Nephron progenitor cell (in vitro differentiated cells): ENCODE measurements around the gene PARD3B.
A peak's percentile ranks its signal among the peaks of the same experiment; 100 is the strongest.

Source experiments
- DNase-seq: peaks from one replicate; pipeline ENCODE4 v3.0.0; 2021
- H3K27ac Mint-ChIP-seq: 2 replicates; pipeline ENCODE4 v1.8.0; 2021; ENCODE audit warnings: mild to moderate bottlenecking, moderate library complexity, mixed read lengths
- H3K27me3 Mint-ChIP-seq: 2 replicates; pipeline ENCODE4 v1.8.0; 2021; ENCODE audit warnings: mild to moderate bottlenecking, low read depth, mixed read lengths; ENCODE audit not compliant: poor library complexity
- H3K36me3 Mint-ChIP-seq: 2 replicates; pipeline ENCODE4 v1.8.0; 2021; ENCODE audit warnings: low read depth, mixed read lengths
- H3K4me1 Mint-ChIP-seq: 2 replicates; pipeline ENCODE4 v1.8.0; 2021; ENCODE audit warnings: mixed read lengths
- H3K4me3 Mint-ChIP-seq: 2 replicates; pipeline ENCODE4 v1.8.0; 2021; ENCODE audit warnings: mild to moderate bottlenecking, moderate library complexity, mixed read lengths
- H3K9me3 Mint-ChIP-seq: 2 replicates; pipeline ENCODE4 v1.8.0; 2021; ENCODE audit warnings: mild to moderate bottlenecking, moderate library complexity, mixed read lengths
- TF ChIP-seq, protein P1 (sequence below): fragments of 200-600 bp; sonication (generic); IDR thresholded peaks from 2 replicates; pipeline ENCODE4 v1.5.0; 2021; ENCODE audit warnings: antibody characterized with exemption

Gene PARD3B

DNA sequence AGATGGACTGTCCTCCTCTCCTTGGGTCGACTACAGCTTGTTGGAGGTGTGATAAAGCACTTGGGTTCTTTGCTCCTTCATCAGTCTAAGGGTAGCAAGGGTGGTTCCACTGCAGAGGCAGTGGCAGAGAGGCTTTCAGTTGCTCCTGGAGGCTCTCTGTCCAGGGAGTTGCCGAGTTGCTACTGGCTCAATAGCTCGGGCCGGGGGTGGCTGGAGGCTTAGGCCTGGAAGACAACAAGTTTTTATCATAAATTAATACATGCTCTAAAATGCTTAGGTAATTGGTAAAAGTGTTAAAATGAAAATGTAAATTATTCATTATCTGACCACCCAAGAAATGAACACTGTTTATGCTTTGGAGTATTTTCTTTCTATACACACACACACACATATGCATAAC is 975.0 kb downstream of the PARD3B start:
- Mint-ChIP-seq H3K27ac (no peak overlapping the region), H3K9me3 (no peaks in the 10 kb centered on the region), H3K4me1 (no peaks in the 10 kb centered on the region)

DNA sequence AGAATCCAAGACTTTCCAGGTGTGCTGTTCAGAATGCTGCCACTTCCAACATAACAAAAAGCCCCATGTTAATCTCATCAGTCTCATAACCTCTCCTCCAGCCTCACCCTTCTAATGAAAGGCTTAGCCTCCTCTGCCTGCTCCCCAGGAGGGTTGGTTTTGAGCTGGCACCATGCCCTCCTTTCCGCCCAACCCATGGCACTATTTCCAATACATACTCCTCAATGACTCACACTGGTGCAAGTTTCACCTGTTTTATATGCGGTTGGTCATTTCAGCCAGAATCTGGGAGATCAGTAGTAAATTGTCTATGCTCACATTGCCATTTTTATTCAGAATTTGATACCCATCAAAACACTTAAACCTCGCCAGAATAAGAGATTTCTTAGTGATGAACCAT is 979.4 kb downstream of the PARD3B start:
- Mint-ChIP-seq H3K27ac (no peak overlapping the region), H3K9me3 (no peaks in the 10 kb centered on the region), H3K36me3 (no peaks in the 10 kb centered on the region), H3K4me3 (no peak overlapping the region), H3K27me3 (peaks cover 3% of the 10 kb centered on the region), H3K4me1 (peaks cover 8% of the 10 kb centered on the region)
- TF ChIP-seq, protein P1, sequence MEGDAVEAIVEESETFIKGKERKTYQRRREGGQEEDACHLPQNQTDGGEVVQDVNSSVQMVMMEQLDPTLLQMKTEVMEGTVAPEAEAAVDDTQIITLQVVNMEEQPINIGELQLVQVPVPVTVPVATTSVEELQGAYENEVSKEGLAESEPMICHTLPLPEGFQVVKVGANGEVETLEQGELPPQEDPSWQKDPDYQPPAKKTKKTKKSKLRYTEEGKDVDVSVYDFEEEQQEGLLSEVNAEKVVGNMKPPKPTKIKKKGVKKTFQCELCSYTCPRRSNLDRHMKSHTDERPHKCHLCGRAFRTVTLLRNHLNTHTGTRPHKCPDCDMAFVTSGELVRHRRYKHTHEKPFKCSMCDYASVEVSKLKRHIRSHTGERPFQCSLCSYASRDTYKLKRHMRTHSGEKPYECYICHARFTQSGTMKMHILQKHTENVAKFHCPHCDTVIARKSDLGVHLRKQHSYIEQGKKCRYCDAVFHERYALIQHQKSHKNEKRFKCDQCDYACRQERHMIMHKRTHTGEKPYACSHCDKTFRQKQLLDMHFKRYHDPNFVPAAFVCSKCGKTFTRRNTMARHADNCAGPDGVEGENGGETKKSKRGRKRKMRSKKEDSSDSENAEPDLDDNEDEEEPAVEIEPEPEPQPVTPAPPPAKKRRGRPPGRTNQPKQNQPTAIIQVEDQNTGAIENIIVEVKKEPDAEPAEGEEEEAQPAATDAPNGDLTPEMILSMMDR = no peak
- no peak for DNase-seq

More for the DNA sequence above, 975.0 kb downstream of the PARD3B start:
- Mint-ChIP-seq H3K36me3 (no peaks in the 10 kb centered on the region), H3K4me3 (no peak overlapping the region), H3K27me3 (peaks cover 3% of the 10 kb centered on the region)
- TF ChIP-seq, protein P1 = no peak
- DNase-seq = no peak

DNA sequence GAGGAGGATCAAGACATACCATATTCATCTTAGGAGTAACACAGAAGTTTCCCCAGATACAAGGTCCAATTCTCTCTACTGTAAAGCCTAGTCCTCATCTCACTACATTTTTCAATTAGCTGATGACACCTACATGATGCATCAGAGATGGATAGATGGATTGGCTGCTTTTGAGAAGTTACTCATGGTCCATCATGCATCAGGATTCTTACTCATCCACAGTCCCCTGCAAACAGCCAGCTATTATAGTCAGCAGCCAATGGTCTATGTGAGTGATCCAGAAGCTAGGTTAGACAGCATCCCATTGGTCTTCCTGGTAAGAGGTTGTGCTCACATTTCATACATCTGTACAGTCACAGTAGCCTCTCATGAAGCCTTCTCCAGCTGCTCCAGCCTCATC is 982.5 kb downstream of the PARD3B start:
- no peaks in the 10 kb centered on the region for H3K9me3 Mint-ChIP-seq
- H3K36me3 Mint-ChIP-seq = no peaks in the 10 kb centered on the region
- TF ChIP-seq, protein P1 = no peak
- no peak for DNase-seq
- H3K4me3 Mint-ChIP-seq = no peak overlapping the region
- peaks cover 3% of the 10 kb centered on the region for H3K27me3 Mint-ChIP-seq
- H3K4me1 Mint-ChIP-seq = peaks cover 32% of the 10 kb centered on the region
- H3K27ac Mint-ChIP-seq = peak overlapping the region; percentile 5

DNA sequence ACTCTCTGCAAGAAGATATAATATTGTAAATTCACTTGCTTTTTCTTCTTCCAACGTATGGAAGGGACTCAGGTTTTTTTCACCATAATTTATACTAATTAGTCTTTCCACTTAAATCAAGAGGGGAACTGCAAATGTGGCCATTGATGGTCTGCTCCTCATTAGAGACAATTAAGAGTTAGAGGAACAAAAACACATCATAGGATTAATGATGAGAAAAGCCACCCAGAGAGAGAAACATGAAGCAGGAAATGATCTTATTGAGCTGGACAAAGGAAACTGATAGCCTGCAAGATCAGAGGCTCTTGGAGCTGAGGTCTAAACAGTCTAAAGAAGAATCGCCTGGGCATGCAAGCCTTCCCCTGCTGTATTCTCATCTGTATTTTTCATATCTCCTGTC is 985.8 kb downstream of the PARD3B start:
- H3K27me3 Mint-ChIP-seq = no peaks in the 10 kb centered on the region
- DNase-seq = no peak
- peak overlapping the region; percentile 34 for H3K27ac Mint-ChIP-seq
- peaks cover 51% of the 10 kb centered on the region for H3K4me1 Mint-ChIP-seq
- TF ChIP-seq, protein P1 = no peak
- H3K36me3 Mint-ChIP-seq = no peaks in the 10 kb centered on the region
- H3K9me3 Mint-ChIP-seq = no peaks in the 10 kb centered on the region
- no peak overlapping the region for H3K4me3 Mint-ChIP-seq

DNA sequence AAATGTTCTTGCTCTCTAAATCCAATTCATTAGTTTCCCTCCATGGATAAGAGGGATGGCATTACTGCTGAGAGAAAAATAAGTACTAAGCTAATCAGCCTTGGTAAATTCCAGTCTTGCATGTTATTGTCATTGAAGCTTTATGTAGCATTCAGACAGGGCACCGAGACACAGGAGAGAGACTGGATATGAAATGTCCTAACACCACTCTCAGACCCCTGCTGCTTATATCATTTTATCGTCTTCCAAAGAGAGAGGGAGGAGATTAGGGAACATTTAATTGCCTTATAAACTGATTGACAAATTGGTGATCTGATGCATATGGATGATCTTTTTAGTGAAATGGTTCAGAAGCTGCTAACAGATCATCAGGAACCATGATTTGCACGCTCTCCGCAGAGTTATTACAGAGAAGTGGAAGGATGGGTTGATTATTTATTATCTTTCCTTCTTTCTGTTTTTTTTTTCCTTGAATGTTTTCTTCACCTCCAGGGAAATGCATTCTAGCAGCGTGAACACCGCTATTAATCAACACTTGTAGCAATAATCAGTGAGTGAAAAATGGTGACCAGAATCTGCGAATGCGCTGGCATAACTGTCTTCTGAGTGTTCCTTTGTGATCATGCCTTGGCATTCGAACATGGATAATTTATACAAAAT is 986.3 kb downstream of the PARD3B start:
- TF ChIP-seq, protein P1 = no peak
- H3K4me1 Mint-ChIP-seq = peaks cover 57% of the 10 kb centered on the region
- H3K36me3 Mint-ChIP-seq = no peaks in the 10 kb centered on the region
- no peak overlapping the region for H3K4me3 Mint-ChIP-seq
- no peaks in the 10 kb centered on the region for H3K27me3 Mint-ChIP-seq
- no peak for DNase-seq
- H3K27ac Mint-ChIP-seq = peak overlapping the region; percentile 47
- H3K9me3 Mint-ChIP-seq = no peaks in the 10 kb centered on the region

DNA sequence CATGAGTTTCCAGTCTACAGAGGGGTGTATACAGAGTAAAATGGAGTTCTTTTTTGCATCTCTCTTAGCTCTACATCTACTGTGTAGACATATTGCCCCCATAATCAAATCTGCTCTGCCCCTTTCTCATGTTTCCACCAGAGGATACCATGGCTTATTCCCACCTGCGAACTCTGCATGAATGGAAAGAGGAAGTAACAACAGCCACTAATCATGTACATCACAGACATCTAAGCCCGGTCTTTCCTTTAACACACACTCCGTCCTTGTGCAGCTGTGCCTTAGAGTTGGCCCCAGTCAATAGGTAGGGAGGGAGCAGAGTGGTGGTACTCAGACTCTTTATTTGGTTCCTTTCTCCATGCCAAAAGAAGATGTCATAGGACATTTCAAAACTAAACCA is 989.7 kb downstream of the PARD3B start:
- TF ChIP-seq, protein P1 = no peak
- no peak overlapping the region for H3K27ac Mint-ChIP-seq
- H3K4me1 Mint-ChIP-seq = peaks cover 64% of the 10 kb centered on the region
- no peak for DNase-seq
- H3K36me3 Mint-ChIP-seq = no peaks in the 10 kb centered on the region
- no peak overlapping the region for H3K4me3 Mint-ChIP-seq
- H3K27me3 Mint-ChIP-seq = no peaks in the 10 kb centered on the region
- H3K9me3 Mint-ChIP-seq = no peaks in the 10 kb centered on the region
